Cerebellar nuclear complex (tissue), 1 donor: Measurements from ENCODE around the gene ANKRD33B.
"Not testable (repeated sequence)": the region's sequence is repeated elsewhere in the genome, so short reads cannot be mapped to it uniquely, and the experiment has no call there.

Experiments
- DNase-seq, 2 experiments: peaks; one replicate each; lab custom pipeline; 2025; lab: John Stamatoyannopoulos, UW

Gene ANKRD33B

GRCh38 chr5:10621832-10622231 is 58.0 kb downstream of the ANKRD33B start:
- DNase-seq = no peak

DNA sequence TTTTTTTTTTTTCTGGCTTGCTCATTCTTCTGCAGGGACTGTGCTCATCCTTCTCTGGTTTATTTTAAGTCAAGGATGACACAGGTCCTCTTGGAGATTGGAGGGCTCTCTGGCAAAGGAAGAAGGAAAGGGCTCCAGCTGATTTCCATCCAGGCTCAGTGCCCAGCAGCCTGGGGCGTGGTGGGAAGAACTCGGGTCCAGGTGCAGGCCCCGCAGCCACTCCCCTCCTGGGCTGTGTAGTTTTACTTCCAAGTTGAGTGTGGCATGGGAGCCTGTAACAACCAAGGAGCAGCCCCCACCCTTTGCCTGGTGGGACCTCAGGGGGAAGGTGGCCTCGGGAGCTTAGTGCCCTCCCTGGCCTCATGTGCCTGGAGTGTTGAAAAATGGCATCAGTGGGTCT is 58.9 kb downstream of the ANKRD33B start:
- no peak for DNase-seq

GRCh38 chr5:10623305-10623910 is 59.5 kb downstream of the ANKRD33B start:
- no peak for DNase-seq

- no peak for DNase-seq
These were observed 60.3 kb downstream of the ANKRD33B start for GRCh38 chr5:10624206-10624605.

- no peak for DNase-seq
These were observed 60.8 kb downstream of the ANKRD33B start for GRCh38 chr5:10624679-10625078.

DNA sequence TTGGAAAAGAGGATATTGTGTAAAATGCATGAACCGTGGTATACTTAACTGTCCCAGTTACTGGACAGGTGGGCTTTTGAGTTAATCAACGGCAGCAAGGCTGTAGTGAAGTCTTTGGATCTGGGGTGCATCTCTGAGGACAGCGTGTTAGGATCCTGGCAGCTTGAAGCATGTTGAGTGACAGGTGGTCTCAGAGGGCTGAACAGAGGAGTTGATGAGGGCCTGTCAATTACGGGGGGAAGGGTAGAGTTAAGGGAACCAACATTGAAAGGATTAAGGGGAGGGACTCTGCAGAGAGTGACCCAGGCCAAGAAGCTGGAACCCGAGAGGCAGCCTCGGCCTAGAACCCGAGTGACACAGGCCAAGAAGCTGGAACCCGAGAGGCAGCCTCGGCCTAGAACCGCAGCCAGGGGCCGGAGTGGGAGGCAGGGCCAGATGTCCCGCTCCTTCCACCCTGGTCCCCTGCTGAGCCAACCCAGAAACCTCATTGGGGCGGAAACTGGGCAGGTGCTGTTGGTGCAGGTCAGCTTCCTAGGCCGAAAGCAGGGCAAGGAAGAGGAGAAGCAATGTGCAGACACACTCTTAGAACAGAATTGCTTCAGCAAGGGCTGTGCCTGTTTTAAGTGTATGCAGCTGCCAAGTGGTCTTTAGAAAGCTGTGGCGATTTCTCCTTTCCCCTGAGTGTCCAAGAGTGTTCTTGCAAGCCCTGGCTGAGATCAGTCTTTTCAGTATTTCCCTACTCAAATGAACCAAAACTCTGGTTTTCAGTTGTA is 62.0 kb downstream of the ANKRD33B start:
- no peak for DNase-seq

GRCh38 chr5:10626473-10627013 is 62.7 kb downstream of the ANKRD33B start:
- no peak for DNase-seq

- DNase-seq = no peak
These were observed 63.4 kb downstream of the ANKRD33B start for GRCh38 chr5:10627160-10627701.

DNA sequence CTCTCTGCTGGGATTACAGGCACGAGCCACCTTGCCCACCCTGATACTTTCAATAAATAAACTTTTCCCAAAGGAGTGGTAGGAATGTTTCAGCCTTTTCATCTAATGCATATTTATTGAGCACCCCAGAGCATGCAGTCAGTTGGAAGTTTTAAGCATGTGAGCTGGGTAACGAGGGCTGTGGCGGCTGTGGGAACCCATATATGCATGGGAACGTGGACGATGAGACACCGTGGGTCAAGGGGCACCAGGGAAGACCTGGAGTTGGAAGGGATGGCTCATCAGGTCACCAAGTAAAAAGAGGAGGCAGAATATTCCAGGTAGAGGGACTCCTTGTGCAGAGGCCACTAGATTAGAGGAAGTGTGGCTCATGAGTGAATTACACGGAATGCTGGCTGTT is 64.7 kb downstream of the ANKRD33B start:
- DNase-seq = no peak

DNA sequence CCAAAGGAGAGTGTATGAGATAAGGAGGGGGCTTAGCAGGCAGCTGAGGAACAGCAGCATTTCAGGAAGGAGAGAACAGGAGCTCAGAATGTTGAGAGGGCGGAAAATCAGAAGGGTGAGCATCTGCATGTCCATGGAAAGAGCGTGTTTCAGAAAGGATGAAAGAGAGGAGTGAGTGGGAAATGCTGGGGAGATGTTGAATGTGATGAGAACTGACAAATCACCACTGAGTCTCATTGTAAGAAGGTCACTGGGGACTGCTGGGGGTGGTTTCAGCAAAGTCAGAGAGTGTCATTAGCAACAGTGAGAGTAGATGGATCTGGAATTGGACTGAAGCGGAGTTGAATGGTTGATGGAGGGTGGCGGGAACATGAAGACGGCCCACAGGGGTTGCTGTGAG is 65.8 kb downstream of the ANKRD33B start:
- no peak for DNase-seq

DNA sequence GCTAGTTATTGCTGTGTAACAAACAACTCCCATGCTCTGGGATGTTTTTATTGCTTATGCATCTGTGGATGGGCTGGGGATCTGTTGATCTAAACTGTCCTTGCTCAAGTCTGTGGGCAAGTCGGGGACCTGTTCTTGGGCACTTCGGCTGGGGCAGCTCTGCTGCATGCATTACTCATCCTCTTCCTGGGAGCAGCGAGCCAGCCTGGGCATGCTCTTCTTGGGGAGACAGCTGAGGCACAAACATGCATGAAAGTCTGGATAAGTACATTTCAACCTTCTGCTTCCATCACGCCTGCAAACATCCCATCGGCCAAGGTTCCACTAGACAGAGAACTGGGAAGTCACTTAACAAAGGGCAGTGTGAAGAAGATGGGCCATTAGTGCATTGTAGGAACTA is 66.3 kb downstream of the ANKRD33B start:
- DNase-seq = no peak

DNA sequence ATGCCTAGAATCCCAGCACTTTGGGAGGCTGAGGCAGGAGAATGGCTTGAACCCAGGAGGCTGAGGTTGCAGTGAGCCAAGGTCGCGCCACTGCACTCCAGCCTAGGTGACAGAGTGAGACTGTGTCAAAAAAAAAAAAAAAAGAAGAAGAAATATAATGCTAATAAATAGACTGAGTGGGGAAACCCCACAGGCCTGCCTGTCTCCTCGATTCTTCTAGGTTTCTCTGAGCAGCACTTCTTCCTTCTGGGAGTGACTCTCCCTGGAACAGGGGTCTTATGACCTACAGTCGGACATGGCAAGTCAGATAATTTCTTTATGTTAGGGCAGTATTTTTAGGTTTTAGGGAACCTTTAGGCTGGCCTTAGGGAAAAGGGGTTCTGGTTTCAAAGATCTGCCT is 66.9 kb downstream of the ANKRD33B start:
- DNase-seq = not testable (repeated sequence)

DNA sequence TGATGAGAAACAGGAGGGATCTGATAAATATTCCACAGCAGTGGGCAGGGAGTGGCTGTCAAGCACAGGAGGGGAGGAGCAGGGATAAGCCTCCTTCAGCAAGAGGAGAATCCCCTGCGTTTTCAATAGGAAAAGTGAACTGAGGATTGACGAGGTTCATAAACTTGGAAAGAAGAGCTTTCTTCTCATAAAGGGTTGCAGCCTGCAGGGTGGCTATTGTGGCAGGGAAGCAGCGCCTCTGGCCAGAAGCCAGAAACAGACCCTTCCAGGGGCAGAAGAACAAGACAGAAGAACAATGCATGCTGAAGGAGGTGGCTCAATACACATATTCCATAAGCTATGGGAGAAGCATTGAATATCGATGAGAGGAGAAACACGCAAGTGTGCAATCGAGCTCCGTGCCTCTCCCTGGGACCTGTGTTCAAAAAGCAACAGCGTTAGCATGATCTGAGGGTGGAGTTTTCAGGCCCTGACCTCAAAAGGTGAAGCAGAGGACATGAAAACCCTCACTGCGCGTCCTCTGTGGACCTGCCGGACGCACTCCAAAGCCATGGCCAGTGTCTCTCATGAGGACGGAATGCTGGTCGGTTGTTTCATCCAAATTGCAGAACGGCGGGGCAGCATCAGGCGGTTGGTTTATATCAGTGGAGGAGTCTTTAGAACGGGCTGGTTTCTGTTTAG is 67.6 kb downstream of the ANKRD33B start:
- DNase-seq = no peak

- DNase-seq = no peak
These were observed 68.4 kb downstream of the ANKRD33B start for GRCh38 chr5:10632110-10632761.

DNA sequence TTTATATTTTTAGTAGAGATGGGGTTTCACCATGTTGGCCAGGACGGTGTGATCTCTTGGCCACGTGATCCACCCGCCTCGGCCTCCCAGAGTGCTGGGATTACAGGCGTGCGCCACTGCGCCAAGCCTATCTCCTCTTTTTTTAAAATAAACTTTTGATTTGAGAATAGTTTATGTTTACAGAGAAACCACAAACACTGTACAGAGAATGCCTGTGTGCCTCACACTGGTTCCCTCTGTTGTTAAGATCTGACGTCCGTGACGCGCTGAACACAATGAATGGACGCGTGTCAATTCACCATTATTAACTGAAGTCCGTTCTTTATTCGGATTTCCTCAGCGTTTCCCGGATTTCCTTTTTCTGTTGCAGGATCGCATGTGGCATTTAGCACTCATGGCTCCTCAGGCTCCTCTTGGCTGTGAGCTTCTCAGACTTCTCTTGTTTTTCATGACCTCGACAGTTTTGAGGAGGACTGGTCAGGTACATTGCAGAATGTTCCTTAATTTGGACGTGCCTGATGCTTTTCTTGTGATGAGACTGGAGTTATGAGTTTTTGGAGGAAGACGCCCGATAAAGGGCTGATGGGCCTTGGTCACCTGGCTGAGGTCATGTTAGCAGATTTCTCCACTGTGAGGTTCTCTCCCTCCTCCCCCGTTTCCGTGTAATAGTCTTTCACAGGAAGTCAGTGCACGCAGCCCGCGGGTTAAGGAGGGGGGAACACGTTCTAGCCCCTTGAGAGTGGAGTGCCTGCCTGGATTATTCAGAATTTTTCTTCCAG is 69.6 kb downstream of the ANKRD33B start:
- DNase-seq = no peak

GRCh38 chr5:10634050-10634449 is 70.2 kb downstream of the ANKRD33B start:
- no peak for DNase-seq

GRCh38 chr5:10634562-10634961 is 70.7 kb downstream of the ANKRD33B start:
- DNase-seq = no peak

GRCh38 chr5:10635257-10635866 is 71.5 kb downstream of the ANKRD33B start:
- DNase-seq = no peak

DNA sequence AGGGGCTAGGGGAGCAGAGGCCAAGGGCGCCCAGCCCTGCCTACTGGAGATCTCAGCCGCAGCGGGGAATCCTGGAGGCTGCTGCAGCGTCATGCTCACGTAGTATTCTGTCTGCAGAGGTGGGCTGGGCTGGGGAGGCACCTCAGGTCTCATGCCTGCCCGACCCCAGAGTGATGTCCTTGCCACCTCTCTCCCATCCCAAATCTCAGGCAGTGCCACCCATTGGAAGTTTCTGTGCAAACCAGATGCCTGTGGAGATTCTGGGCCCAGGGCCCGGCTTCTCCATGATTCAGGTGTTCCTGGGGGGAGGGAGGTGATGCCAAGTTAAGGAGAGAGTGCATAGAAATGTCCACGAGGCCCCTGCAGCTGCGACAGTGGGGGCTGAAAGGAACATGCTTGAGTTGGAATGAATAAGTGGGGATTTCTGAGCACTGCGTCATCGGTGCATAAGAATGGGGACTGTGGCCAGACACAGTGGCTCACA is 72.0 kb downstream of the ANKRD33B start:
- DNase-seq = no peak

DNA sequence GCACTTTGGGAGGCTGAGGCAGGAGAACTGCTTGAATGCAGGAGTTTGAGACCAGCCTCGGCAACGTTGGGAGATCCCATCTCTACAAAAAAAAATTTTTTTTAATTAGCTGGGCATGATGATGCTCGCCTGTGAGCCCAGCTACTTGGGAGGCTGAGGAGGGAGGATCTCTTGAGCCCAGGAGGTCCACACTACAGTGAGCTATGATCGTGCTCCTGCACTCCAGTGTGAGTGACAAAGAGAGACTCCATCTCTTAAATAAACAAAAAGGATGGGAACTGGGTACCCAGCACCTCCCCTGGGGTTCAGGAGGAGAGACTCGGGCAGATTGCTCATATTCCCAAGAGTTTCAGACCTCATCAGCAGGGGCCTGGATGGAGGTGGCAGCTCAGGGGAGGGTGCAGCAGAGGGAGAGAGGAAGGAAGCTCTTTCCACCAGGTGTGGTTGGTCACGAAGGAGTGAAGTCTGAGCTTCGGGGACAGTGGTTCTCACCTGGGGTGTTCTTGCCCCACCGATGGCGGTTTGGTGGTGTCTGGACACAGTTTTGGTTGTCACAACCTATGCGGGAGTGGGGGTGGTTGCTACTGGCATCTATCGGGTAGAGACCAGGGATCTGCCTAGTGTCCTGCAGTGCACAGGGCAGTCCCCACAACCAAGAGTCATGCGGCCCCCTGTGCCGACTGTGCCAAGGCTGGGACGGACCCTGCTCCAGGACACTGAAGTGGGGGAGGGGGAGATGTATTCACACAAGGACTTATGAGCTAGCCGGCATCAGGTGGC is 72.7 kb downstream of the ANKRD33B start:
- no peak for DNase-seq
